HepG2 (cell line): ENCODE results near the gene SNX30. TPM values are rescaled to one million over a fixed set of nuclear protein-coding genes. Genes with fewer than 3 reads are reported as not detected.

Experiments used
- ARID3A ChIP-seq: IDR thresholded peaks from 2 replicates; pipeline ENCODE4 v1.6.1; 2012; ENCODE audit warnings: low read depth, low read length, improper control_type of control experiment
- CEBPG ChIP-seq: IDR thresholded peaks from 2 replicates; pipeline ENCODE4 v1.6.1; 2016
- CREB3 ChIP-seq: sonication (generic); formaldehyde crosslinking; IDR thresholded peaks from 2 replicates; pipeline ENCODE4 v1.5.0; 2020; ENCODE audit warnings: missing genetic modification reagents
- DRAP1 ChIP-seq: IDR thresholded peaks from 2 replicates; pipeline ENCODE4 v1.6.1; 2016; ENCODE audit warnings: missing genetic modification reagents, missing compliant biosample characterization
- ELF3 ChIP-seq: IDR thresholded peaks from 2 replicates; pipeline ENCODE4 v1.6.1; 2016; ENCODE audit warnings: missing genetic modification reagents, missing compliant biosample characterization
- FOXA1 ChIP-seq, 2 experiments: fragments of 450-650 bp in 1 of 2; sonication (generic) in 1 of 2; formaldehyde crosslinking in 1 of 2; IDR thresholded peaks; 2 replicates each; pipeline versions ENCODE4 v1.4.0 to v1.6.1; 2016 to 2020; ENCODE audit warnings: missing genetic modification reagents in 1 of 2
- NCOA1 ChIP-seq: sonication (generic); formaldehyde crosslinking; IDR thresholded peaks from 2 replicates; pipeline ENCODE4 v1.9.0; 2021; ENCODE audit warnings: missing genetic modification reagents
- NCOA2 ChIP-seq: sonication (generic); formaldehyde crosslinking; IDR thresholded peaks from 2 replicates; pipeline ENCODE4 v1.8.0; 2022; ENCODE audit warnings: inconsistent platforms
- NFYB ChIP-seq: sonication (generic); formaldehyde crosslinking; IDR thresholded peaks from 2 replicates; pipeline ENCODE4 v1.4.0; 2020; ENCODE audit warnings: missing genetic modification reagents
- POGK ChIP-seq: sonication (generic); formaldehyde crosslinking; conservative IDR thresholded peaks from 2 replicates; pipeline ENCODE4 v1.8.0; 2022; ENCODE audit warnings: mild to moderate bottlenecking, moderate library complexity, missing genetic modification reagents
- SOX6 ChIP-seq, 2 experiments: fragments of 450-650 bp in 1 of 2; sonication (generic) in 1 of 2; formaldehyde crosslinking in 1 of 2; IDR thresholded peaks; 2 replicates each; pipeline versions ENCODE4 v1.4.0 to v1.6.1; 2017 to 2020; ENCODE audit warnings: antibody characterized with exemption in 1 of 2, mild to moderate bottlenecking in 1 of 2, missing genetic modification reagents in 1 of 2
- TBL1XR1 ChIP-seq: fragments of 150-350 bp; IDR thresholded peaks from 2 replicates; pipeline ENCODE4 v1.6.1; 2014; ENCODE audit warnings: borderline replicate concordance, low read length; ENCODE audit not compliant: partially characterized antibody
- TBX3 ChIP-seq: fragments of 450-650 bp; IDR thresholded peaks from 2 replicates; pipeline ENCODE4 v1.6.1; 2017; ENCODE audit warnings: antibody characterized with exemption, mild to moderate bottlenecking, inconsistent platforms, borderline replicate concordance
- ZBTB10 ChIP-seq: sonication (generic); formaldehyde crosslinking; IDR thresholded peaks from 2 replicates; pipeline ENCODE4 v1.4.0; 2020; ENCODE audit warnings: missing genetic modification reagents, borderline replicate concordance
- ZBTB4 ChIP-seq: sonication (generic); formaldehyde crosslinking; IDR thresholded peaks from 2 replicates; pipeline ENCODE4 v1.4.0; 2020; ENCODE audit warnings: missing genetic modification reagents, mild to moderate bottlenecking, borderline replicate concordance
- ZNF335 ChIP-seq: sonication (generic); formaldehyde crosslinking; IDR thresholded peaks from 2 replicates; pipeline ENCODE4 v1.4.0; 2020; ENCODE audit warnings: missing genetic modification reagents
- ZNF577 ChIP-seq: sonication (generic); formaldehyde crosslinking; IDR thresholded peaks from 2 replicates; pipeline ENCODE4 v1.4.0; 2020; ENCODE audit warnings: mild to moderate bottlenecking, low read depth, missing genetic modification reagents, borderline replicate concordance
- ZNF678 ChIP-seq: sonication (generic); formaldehyde crosslinking; IDR thresholded peaks from 2 replicates; pipeline ENCODE4 v1.4.0; 2020; ENCODE audit warnings: mild to moderate bottlenecking, missing genetic modification reagents
- ZSCAN22 ChIP-seq: sonication (generic); formaldehyde crosslinking; IDR thresholded peaks from 2 replicates; pipeline ENCODE4 v1.4.0; 2020; ENCODE audit warnings: mild to moderate bottlenecking, missing genetic modification reagents
- polyA plus RNA-seq, 8 experiments: library from polyadenylated mRNA; depleted of rRNA in 3 of 8; stranded (reverse) in 7 of 8; unstranded in 1 of 8; fragments of >200 nt; fragmentation: Illumina TruSeq in 4 of 8; extraction: Trizol in 4 of 8; gene quantifications; 2 replicates each; pipeline versions ENCODE4 v1.2.1 to v1.2.3, GENCODE V29; 2011 to 2016; ENCODE audit warnings: low read depth in 4 of 8, missing spikeins in 1 of 8, mixed read lengths in 1 of 8; ENCODE audit not compliant: insufficient read depth in 1 of 8
- total RNA-seq, 5 experiments: library from RNA; depleted of rRNA; stranded (reverse); fragments of >200 nt; fragmentation: Illumina TruSeq; extraction: Trizol; gene quantifications; 2 replicates each; pipeline ENCODE4 v1.2.3, GENCODE V29; 2016; ENCODE audit warnings: low read depth in 1 of 5

Gene SNX30
- total and polyA plus RNA-seq, 2 of the 13 experiments (the other 11 are each of a cell fraction or from before 2014, with no cell fraction given) = 4.4 to 12.4 TPM

- TF ChIP-seq ZBTB4 (CRISPR knock-in tag) = no peak
- no peak for TF ChIP-seq ZSCAN22
- TF ChIP-seq ZNF678 (CRISPR knock-in tag) = no peak
- no peak for TF ChIP-seq ZBTB10 (CRISPR knock-in tag)
- no peak for TF ChIP-seq DRAP1
- no peak for TF ChIP-seq ELF3
- no peak for TF ChIP-seq ZNF335 (CRISPR knock-in tag)
- no peak for TF ChIP-seq ZNF577 (CRISPR knock-in tag)
- no peak for TF ChIP-seq NCOA1
- TF ChIP-seq POGK (CRISPR knock-in tag) = no peak
- TF ChIP-seq CEBPG (CRISPR knock-in tag) = 0 out of 2 replicates have a peak, but pooled peaks have one; percentile 15
- TF ChIP-seq NFYB (CRISPR knock-in tag) = no peak
- no peak for TF ChIP-seq SOX6 (IDR thresholded peaks at IDR 0.05)
- TF ChIP-seq SOX6 (CRISPR knock-in tag; IDR thresholded peaks at IDR 0.05) = peak; percentile 49
- peak; percentile 37; the same call in 1 of the 2 replicates for TF ChIP-seq TBX3
- no peak for TF ChIP-seq NCOA2 (CRISPR knock-in tag)
- TF ChIP-seq ARID3A = peak; percentile 66; the same call in 1 of the 2 replicates
- TF ChIP-seq FOXA1 (IDR thresholded peaks at IDR 0.05) = no peak
- peak; percentile 69 for TF ChIP-seq FOXA1 (CRISPR knock-in tag; IDR thresholded peaks at IDR 0.05)
- TF ChIP-seq TBL1XR1 = peak; percentile 20
- TF ChIP-seq CREB3 (CRISPR knock-in tag) = no peak
Observed at GRCh38 chr9:112841261-112841660, 90.7 kb downstream of the SNX30 start (continued).
